ENCODE measurements around the gene SH3GLB1. TPM values are rescaled to one million over a fixed set of nuclear protein-coding genes. Genes with fewer than 3 reads are reported as not detected.

The SH3GLB1 gene
- total and polyA plus RNA-seq, 2 of the 13 experiments (the other 11 are each of a cell fraction or from before 2014, with no cell fraction given) = 26.0 to 41.5 TPM

- TF ChIP-seq E2F5 (CRISPR knock-in tag; conservative IDR thresholded peaks at IDR 0.05) = no peak
- TF ChIP-seq HMG20A (CRISPR knock-in tag; IDR thresholded peaks at IDR 0.05; ENCODE audit: borderline replicate concordance) = no peak
- TF ChIP-seq ARHGAP35 (CRISPR knock-in tag; IDR thresholded peaks at IDR 0.05; ENCODE audit: borderline replicate concordance) = no peak
- TF ChIP-seq MYNN (CRISPR knock-in tag; IDR thresholded peaks at IDR 0.05; ENCODE audit: low read depth) = no peak
- TF ChIP-seq ZFY (CRISPR knock-in tag; IDR thresholded peaks at IDR 0.05) = peak; percentile 93
- TF ChIP-seq FOXA1 (IDR thresholded peaks at IDR 0.05) = no peak
- no peak for TF ChIP-seq FOXA1 (CRISPR knock-in tag; IDR thresholded peaks at IDR 0.05)
- TF ChIP-seq ZNF557 (CRISPR knock-in tag; IDR thresholded peaks at IDR 0.05) = no peak
- TF ChIP-seq MYC (CRISPR knock-in tag; IDR thresholded peaks at IDR 0.05; ENCODE audit: borderline replicate concordance) = peak; percentile 8; the same call in 1 of the 2 replicates
- peak; percentile 48; the same call in 1 of the 2 replicates for TF ChIP-seq REXO4 (CRISPR knock-in tag; IDR thresholded peaks at IDR 0.05; ENCODE audit: borderline replicate concordance)
- TF ChIP-seq ZNF136 (CRISPR knock-in tag; IDR thresholded peaks at IDR 0.05; ENCODE audit: low read depth) = no peak
- TF ChIP-seq RORA (CRISPR knock-in tag; IDR thresholded peaks at IDR 0.05) = no peak
- peak; percentile 4; the same call in 1 of the 2 replicates for TF ChIP-seq ZNF574 (CRISPR knock-in tag; IDR thresholded peaks at IDR 0.05)
- no peak; the same call in 1 of the 2 replicates for TF ChIP-seq LBX2 (CRISPR knock-in tag; IDR thresholded peaks at IDR 0.05; ENCODE audit: borderline replicate concordance)
- no peak for TF ChIP-seq MBD4 (IDR thresholded peaks at IDR 0.05; ENCODE audit: borderline replicate concordance, low read length)
- 0 out of 2 replicates have a peak, but pooled peaks have one; percentile 24 for TF ChIP-seq PCBP1 (IDR thresholded peaks at IDR 0.05; ENCODE audit: borderline replicate concordance, low read depth, low read length)
- 0 out of 2 replicates have a peak, but pooled peaks have one; percentile 19 for TF ChIP-seq ZNF430 (CRISPR knock-in tag; IDR thresholded peaks at IDR 0.05)
- no peak for TF ChIP-seq CBFB (CRISPR knock-in tag; IDR thresholded peaks at IDR 0.05)
- TF ChIP-seq CREBL2 (CRISPR knock-in tag; IDR thresholded peaks at IDR 0.05; ENCODE audit: borderline replicate concordance) = no peak
- TF ChIP-seq CBX5 (CRISPR knock-in tag; IDR thresholded peaks at IDR 0.05; ENCODE audit: borderline replicate concordance) = no peak
- no peak for TF ChIP-seq NCOA5 (CRISPR knock-in tag; IDR thresholded peaks at IDR 0.05)
- no peak for TF ChIP-seq NFYB (CRISPR knock-in tag; IDR thresholded peaks at IDR 0.05)
- TF ChIP-seq GATAD1 (CRISPR knock-in tag; IDR thresholded peaks at IDR 0.05) = no peak
- no peak for TF ChIP-seq RAD21 (CRISPR knock-in tag; IDR thresholded peaks at IDR 0.05)
- no peak for TF ChIP-seq PAF1 (CRISPR knock-in tag; IDR thresholded peaks at IDR 0.05)
- TF ChIP-seq ZSCAN29 (CRISPR knock-in tag; conservative IDR thresholded peaks at IDR 0.05) = no peak
- TF ChIP-seq TCF7L2 (IDR thresholded peaks at IDR 0.05; ENCODE audit: low read depth, low read length) = no peak
- no peak for TF ChIP-seq RARA (CRISPR knock-in tag; IDR thresholded peaks at IDR 0.05)
- TF ChIP-seq HIVEP1 (CRISPR knock-in tag; IDR thresholded peaks at IDR 0.05) = no peak
- no peak for TF ChIP-seq ZNF383 (CRISPR knock-in tag; IDR thresholded peaks at IDR 0.05; ENCODE audit: borderline replicate concordance)
These were observed 742 bp downstream of the SH3GLB1 start (continued) for GRCh38 chr1:86704972-86705664.
